Vagina (tissue), 2 donors: ENCODE measurements around the gene FGFBP1. TPM values are rescaled to one million over a fixed set of nuclear protein-coding genes. Genes with fewer than 3 reads are reported as not detected.

Experiments used
- DNase-seq, 2 donors: peaks; one replicate each; pipeline ENCODE4 v3.0.0-alpha.2; 2017; ENCODE audit errors: extremely low spot score in 2 of 2
- H3K27ac ChIP-seq: fragments of 200-600 bp; sonication (generic); one replicate; pipeline ENCODE4 v1.5.1; 2019
- H3K27me3 ChIP-seq: fragments of 200-600 bp; sonication (generic); one replicate; pipeline ENCODE4 v1.5.1; 2019
- H3K36me3 ChIP-seq, 2 donors: fragments of 200-600 bp; sonication (generic); one replicate each; pipeline ENCODE4 v1.5.1; 2017 to 2019
- H3K4me1 ChIP-seq: fragments of 200-600 bp; sonication (generic); one replicate; pipeline ENCODE4 v1.5.1; 2019
- H3K4me3 ChIP-seq, 2 donors: fragments of 200-600 bp; sonication (generic); 1 replicate in 1 of 2; 2 replicates in 1 of 2; pipeline ENCODE4 v1.5.1; 2016 to 2019
- H3K9me3 ChIP-seq: fragments of 200-600 bp; sonication (generic); one replicate; pipeline ENCODE4 v1.5.1; 2019
- POLR2A ChIP-seq, 2 donors: fragments of 450-650 bp; IDR thresholded peaks; one replicate each; pipeline ENCODE4 v1.6.1; 2017; ENCODE audit warnings: antibody characterized with exemption in 2 of 2, mild to moderate bottlenecking in 2 of 2, moderate library complexity in 2 of 2
- POLR2AphosphoS5 ChIP-seq, 2 donors: sonication (generic); formaldehyde crosslinking; IDR thresholded peaks; one replicate each; pipeline ENCODE4 v1.9.0; 2017; ENCODE audit warnings: antibody characterized with exemption in 2 of 2, mild to moderate bottlenecking in 2 of 2, low read depth in 1 of 2; ENCODE audit not compliant: insufficient read depth in 1 of 2
- intact Hi-C: fragments of 100-400 bp; cut with DNase I; formaldehyde crosslinking; loops from one replicate; pipeline ENCODE4 v1.15.1; 2023
- total RNA-seq: library from RNA; depleted of rRNA; stranded (reverse); fragments of >200 nt; gene quantifications from one replicate; pipeline ENCODE4 v1.2.3, GENCODE V29; 2016
- TF ChIP-seq, protein P1 (sequence below), 3 experiments: fragments of 450-650 bp in 2 of 3; fragments of 200-600 bp in 1 of 3; sonication (generic) in 1 of 3; IDR thresholded peaks; one replicate each; pipeline ENCODE4 v1.5.1; 2017 to 2019; ENCODE audit warnings: antibody characterized with exemption in 3 of 3, mild to moderate bottlenecking in 2 of 3, moderate library complexity in 2 of 3

Gene FGFBP1
- total RNA-seq, 1 donor from 2014 or later, result 61.9 TPM

DNA sequence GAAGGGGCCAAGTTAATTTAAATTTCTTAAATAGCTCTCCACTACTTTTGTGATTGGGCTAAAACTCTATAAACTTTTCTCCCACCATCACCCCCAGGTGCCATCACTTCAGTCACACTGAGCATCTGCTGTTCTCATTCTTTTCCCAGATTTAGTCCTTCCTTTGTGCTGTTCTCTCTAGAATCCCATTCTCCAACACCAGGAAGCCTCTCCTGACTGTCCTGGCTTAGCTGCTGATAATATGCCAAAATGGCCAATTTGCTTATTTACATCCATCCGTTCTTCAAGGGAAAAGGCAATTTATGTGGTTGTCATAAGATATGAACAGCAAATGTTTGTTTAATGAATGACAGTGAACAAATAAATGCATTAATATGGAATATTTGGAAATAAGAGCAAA is 44.1 kb downstream of the FGFBP1 start:
- Histone ChIP-seq H3K4me3 (no peak overlapping the region), H3K27me3 (no peaks in the 10 kb centered on the region), H3K4me1 (peaks cover 11% of the 10 kb centered on the region), H3K9me3 (no peaks in the 10 kb centered on the region), H3K36me3 (no peaks in the 10 kb centered on the region), H3K27ac (peak overlapping the region; percentile 42)
- intact Hi-C loops, result no loop called here
- no peak for TF ChIP-seq POLR2A (IDR thresholded peaks at IDR 0.05)
- TF ChIP-seq POLR2AphosphoS5 (IDR thresholded peaks at IDR 0.05; ENCODE audit: insufficient read depth in 1 of 2, low read depth in 1 of 2), result no peak
- no peak for DNase-seq

DNA sequence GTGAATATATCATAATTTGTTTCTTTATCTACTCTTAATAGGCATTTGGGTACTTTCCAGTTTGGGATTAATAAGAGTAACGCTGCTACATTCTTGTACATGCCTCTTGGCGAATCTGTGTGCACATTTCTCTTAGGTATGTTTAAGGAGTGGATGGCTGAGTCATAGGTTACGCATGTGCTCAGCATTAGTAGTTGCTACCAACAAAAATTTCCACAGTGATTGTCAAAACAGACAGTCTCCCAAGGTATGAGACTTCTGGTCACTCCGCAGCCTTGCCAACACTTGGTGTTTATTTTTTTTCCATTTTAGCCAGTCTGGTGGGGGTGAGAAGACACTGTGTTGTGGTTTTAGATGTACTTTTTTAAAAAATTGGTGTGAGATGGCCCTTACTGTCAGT is 44.6 kb downstream of the FGFBP1 start:
- H3K36me3 ChIP-seq, result no peaks in the 10 kb centered on the region
- no peaks in the 10 kb centered on the region for H3K27me3 ChIP-seq
- DNase-seq, result peak in 1 of 2 donors; percentile 58
- H3K4me1 ChIP-seq, result peaks cover 11% of the 10 kb centered on the region
- intact Hi-C loops, result no loop called here
- no peaks in the 10 kb centered on the region for H3K9me3 ChIP-seq
- H3K4me3 ChIP-seq, result no peak overlapping the region
- peak overlapping the region; percentile 42 for H3K27ac ChIP-seq
- TF ChIP-seq POLR2A (IDR thresholded peaks at IDR 0.05) (no peak), POLR2AphosphoS5 (IDR thresholded peaks at IDR 0.05; ENCODE audit: insufficient read depth in 1 of 2, low read depth in 1 of 2) (peak in 1 of 2 donors; percentile 81)
- TF ChIP-seq, protein P1, sequence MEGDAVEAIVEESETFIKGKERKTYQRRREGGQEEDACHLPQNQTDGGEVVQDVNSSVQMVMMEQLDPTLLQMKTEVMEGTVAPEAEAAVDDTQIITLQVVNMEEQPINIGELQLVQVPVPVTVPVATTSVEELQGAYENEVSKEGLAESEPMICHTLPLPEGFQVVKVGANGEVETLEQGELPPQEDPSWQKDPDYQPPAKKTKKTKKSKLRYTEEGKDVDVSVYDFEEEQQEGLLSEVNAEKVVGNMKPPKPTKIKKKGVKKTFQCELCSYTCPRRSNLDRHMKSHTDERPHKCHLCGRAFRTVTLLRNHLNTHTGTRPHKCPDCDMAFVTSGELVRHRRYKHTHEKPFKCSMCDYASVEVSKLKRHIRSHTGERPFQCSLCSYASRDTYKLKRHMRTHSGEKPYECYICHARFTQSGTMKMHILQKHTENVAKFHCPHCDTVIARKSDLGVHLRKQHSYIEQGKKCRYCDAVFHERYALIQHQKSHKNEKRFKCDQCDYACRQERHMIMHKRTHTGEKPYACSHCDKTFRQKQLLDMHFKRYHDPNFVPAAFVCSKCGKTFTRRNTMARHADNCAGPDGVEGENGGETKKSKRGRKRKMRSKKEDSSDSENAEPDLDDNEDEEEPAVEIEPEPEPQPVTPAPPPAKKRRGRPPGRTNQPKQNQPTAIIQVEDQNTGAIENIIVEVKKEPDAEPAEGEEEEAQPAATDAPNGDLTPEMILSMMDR (IDR thresholded peaks at IDR 0.05), result no peak

DNA sequence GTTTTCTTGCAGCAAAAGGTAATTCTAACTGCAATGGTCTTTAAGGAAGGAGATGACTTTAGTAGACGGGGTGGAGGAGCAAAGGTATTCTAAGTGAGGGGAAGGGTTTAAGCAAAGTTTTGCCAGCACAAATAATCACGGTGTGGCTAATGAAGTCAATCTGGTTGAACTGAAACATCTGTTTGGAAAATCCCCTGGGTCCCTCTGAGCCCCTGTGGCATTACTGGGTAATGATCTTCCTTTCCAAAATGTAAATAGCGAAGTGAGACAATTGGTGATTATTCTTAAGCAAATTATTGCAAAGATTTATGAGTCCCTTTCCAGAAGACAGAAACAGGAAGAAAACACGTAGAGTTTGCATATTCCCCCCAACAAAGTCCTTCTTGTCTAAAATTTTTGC is 47.2 kb downstream of the FGFBP1 start:
- H3K9me3 ChIP-seq, result no peaks in the 10 kb centered on the region

DNA sequence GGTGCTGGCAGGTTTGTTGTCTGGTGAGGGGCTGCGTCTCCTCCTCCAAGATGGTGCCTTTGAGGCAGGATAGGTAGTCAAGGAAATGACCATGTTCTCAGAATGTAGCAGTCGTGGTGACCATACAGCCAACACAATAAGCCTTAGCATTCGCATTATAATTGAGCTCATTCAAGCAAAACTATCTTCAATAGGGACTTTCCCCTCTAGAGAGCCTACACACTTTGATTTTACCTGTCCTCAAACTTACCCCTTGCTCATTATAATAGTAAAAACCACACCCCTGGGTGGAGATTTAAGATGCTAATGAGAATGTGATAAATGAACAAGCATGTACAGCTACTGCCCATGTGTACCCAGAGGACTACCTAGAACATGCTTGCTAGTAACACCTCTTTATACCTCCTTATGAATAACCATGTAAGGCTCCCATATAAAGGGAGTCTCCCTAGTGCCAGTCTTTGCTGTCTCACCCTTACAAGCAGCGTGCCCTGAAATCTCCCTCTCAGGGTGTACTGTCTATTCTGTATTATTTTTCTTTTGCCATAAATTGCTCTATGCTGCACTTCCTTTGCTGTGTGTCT is 48.2 kb downstream of the FGFBP1 start:
- Histone ChIP-seq H3K27ac (no peak overlapping the region), H3K36me3 (no peaks in the 10 kb centered on the region), H3K4me3 (no peak overlapping the region), H3K9me3 (no peaks in the 10 kb centered on the region), H3K4me1 (peaks cover 11% of the 10 kb centered on the region), H3K27me3 (no peaks in the 10 kb centered on the region)
- intact Hi-C loops, result no loop called here
- DNase-seq, result peak in 1 of 2 donors; percentile 6
- TF ChIP-seq, protein P1 (IDR thresholded peaks at IDR 0.05), result no peak

More for the DNA sequence above, 47.2 kb downstream of the FGFBP1 start:
- Histone ChIP-seq H3K27me3 (no peaks in the 10 kb centered on the region), H3K36me3 (no peaks in the 10 kb centered on the region), H3K27ac (no peak overlapping the region), H3K4me1 (peaks cover 11% of the 10 kb centered on the region), H3K4me3 (no peak overlapping the region)
- intact Hi-C loops, result no loop called here
- no peak for TF ChIP-seq POLR2A (IDR thresholded peaks at IDR 0.05)
- TF ChIP-seq POLR2AphosphoS5 (IDR thresholded peaks at IDR 0.05; ENCODE audit: insufficient read depth in 1 of 2, low read depth in 1 of 2), result no peak
- TF ChIP-seq, protein P1 (IDR thresholded peaks at IDR 0.05), result no peak
- DNase-seq, result no peak

DNA sequence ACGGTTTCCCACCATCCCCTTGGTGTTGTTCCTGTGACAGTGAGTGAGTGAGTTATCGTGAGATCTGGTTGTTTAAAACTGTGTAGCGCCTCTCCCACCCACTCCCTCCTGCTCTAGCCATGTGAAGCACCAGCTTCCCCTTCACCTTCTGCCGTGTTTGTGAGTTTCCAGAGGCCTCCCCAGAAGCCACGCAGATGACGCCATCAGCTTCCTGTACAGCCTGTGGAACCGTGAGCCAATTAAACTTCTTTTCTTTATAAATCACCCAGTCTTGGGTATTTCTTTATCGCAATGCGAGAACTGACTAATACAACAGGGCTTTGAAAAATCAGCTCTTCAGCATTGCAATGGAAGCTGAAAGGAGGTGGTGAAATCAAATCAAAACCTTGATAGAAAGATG is 50.0 kb downstream of the FGFBP1 start:
- TF ChIP-seq, protein P1 (IDR thresholded peaks at IDR 0.05), result no peak
- TF ChIP-seq POLR2AphosphoS5 (IDR thresholded peaks at IDR 0.05; ENCODE audit: insufficient read depth in 1 of 2, low read depth in 1 of 2) (no peak), POLR2A (IDR thresholded peaks at IDR 0.05) (no peak)
- peak in 1 of 2 donors; percentile 20 for DNase-seq
- Histone ChIP-seq H3K9me3 (no peaks in the 10 kb centered on the region), H3K4me1 (no peaks in the 10 kb centered on the region), H3K27me3 (no peaks in the 10 kb centered on the region), H3K36me3 (no peaks in the 10 kb centered on the region), H3K4me3 (no peak overlapping the region), H3K27ac (no peak overlapping the region)
- intact Hi-C loops, result no loop called here

Other genes starting within 250 kb of the FGFBP1 start
- 5.2 TPM for gene BST1, start 235.7 kb downstream of the FGFBP1 start, total RNA-seq
- 1.2 TPM for gene CD38, start 160.4 kb downstream of the FGFBP1 start, total RNA-seq
- gene FGFBP2, start 24.4 kb upstream of the FGFBP1 start, total RNA-seq, result 2.9 TPM
- not detected for gene PROM1, start 145.3 kb upstream of the FGFBP1 start, total RNA-seq